HG03095 (cell line): ENCODE measurements around the gene CDCA7.
"Not testable (repeated sequence)": the region's sequence is repeated elsewhere in the genome, so short reads cannot be mapped to it uniquely, and the experiment has no call there.

ENCODE experiments used
- ATAC-seq: cut with Tn5 transposase; IDR thresholded peaks from one replicate; pipeline ENCODE4 v1.9.1; 2021; ENCODE audit warnings: moderate library complexity; ENCODE audit not compliant: unreplicated experiment

CDCA7 gene

DNA sequence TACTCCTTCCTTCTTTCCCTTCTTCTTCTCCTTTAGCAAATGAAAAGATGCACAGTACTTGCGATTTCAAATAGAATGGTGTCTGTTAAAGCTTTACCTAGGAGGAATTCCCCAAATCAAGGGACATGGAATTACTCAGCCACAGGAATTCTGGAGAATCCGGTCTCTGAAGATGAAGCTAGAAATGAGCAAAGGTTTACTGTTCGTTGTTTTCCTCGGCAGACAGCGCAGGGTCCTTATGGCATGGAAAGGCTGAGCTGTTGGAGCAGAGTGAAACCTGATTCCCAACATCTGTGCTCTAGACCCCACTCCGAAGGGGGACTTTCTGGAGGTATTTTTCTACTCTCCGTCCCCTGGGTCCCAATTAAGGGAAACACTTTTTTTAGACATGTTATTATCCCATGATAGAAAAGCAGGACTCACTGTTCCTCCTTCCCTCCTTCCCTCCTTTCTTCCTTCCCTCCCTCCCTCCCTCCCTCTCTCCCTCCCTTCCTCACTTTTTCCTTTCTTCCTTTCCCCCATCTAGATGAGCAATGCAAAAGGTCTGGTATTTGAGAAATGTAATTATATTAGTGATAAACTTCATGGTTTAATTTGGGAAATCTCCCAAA, 47.1 kb downstream of the CDCA7 start:
- ATAC-seq = no peak

DNA sequence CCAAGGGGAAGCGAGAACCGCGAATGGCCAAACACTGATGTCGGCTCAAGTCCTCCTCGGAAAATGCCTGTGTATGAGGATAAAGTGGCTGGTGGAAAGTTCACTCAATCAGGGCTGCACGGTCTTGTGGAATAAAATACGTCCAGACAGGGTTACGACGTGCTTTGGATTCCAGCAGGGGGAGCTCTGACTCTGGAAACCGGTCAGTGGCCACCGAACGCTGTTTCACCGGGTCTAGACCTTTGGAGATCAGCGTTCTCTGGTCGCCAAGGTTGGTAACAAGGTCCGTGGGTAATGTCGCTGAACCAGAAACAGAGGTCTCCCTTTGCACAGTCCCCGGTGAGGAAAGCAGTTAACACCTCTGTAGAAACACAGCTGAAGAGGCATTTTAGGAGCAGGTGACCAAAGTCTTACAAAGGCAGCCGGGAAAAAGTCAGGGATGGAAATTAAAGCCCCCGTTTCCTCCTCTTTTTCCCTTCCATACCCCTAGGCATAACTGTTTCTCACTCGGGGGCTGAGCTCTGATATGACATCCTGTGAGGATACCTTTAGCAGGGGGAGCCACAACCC, 47.8 kb downstream of the CDCA7 start:
- ATAC-seq = no peak

DNA sequence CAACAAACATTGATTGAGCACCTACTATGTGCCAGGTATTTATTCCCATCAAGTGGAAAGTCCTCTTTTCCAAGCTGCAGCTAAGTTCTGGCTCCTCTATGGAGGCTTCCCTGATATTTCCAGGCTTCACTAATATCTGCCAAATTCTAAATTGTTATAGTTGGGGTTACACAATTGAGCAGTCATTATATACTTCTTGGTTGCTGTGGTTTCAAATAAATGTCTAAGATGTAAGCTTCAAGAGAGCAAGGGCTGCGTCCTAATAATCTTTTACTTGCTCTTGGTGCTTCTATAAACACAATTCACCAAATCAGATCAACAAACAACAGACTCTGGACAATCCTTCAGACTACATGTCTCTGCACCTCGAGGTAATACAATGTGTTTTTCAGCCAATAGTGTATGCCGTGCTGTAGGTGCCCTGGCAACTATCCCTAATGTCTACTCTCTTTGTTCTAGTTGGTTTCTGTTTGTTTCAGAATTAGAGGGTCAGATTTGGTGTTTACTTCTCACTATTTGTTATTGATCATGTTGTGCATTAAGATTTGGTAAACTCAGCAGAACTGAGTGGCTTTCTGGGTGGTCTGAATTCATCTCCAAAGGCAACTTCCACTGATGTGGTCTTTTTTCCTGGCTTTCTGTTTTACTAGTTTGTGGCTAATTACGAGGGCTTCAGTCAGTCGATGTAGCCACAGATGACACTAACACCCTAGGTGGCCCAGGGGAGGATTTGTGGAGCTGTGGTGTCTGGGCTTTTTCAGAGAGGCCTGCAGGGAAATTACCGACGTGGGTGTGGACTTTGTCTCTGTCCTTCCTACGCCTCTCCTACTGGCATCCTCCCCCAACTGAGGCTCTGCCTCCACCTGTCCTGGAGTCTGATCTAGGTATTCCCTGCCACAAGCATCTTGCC, 50.4 kb downstream of the CDCA7 start:
- ATAC-seq = no peak

DNA sequence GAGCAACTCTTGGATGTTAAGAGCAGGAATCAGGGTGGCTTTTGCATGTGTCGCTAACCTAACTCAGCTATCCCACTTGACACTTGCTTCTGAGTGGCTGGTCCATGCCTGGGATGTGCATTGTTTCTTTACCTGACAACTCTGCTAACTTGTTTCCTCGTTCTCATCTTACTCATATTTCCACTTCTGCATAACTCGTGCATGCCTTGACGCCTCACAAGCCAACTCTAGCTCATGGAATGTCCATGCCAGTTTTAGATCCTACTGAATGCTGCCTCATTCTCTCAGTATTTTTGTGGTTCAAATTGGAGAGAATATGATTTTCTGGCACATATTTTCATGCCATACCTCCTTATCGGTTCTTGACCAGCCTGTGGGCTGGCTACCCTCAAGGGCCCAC, 52.5 kb downstream of the CDCA7 start:
- no peak for ATAC-seq

DNA sequence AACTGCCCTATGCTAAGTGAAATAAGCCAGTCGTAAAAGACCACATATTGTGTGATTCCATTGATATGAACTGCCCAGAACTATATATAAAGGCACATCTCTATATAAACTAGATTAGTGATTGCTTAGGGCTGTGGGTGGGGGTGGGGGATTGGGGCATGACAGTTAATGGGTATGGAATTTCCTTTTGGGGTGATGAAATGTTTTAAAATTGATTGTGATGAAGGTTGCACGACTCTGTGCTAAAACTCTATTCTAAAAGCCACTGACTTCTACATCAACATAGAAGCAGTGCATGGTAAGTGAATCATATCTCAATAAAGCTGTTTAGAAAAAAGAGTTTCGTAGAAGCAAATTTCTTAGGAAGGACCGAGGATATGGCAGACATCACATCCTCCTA, 53.0 kb downstream of the CDCA7 start:
- ATAC-seq = no peak

DNA sequence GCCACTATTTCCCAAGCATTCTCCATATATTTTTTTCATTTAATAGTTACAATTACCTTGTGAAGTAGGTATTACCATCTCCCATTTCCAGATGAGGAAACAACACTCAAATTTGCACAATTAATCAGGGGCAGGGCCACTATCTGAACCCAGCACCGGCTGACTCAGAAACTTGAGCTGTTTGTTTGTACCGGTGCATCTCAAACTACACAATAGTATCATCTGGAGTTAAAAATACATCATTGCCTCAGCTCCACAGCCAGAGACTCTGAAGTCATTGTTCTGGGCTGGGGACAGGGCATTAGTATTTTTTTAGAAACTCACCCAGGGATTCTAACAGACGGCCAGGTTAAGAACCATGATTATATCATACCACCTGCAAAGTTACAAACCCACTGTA, 55.9 kb downstream of the CDCA7 start:
- no peak for ATAC-seq

DNA sequence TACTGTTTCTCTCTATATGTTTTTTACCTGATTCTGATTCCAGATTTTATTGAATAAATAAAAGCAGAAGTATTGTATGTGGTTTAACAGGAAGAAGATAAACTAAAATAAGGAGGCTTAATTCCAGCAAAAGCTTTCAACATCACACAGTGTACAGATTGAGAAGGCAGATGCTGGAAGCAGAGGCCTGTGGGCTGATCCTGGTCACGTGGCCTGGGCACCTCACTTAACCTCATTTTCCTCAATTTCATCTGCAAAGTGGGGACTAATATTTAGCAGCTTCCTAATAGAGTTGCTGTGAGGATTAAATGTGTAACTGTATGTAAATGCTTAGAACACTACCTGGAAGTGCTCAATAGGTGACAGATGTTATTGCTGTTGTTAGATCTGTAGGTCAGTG, 58.0 kb downstream of the CDCA7 start:
- no peak for ATAC-seq

DNA sequence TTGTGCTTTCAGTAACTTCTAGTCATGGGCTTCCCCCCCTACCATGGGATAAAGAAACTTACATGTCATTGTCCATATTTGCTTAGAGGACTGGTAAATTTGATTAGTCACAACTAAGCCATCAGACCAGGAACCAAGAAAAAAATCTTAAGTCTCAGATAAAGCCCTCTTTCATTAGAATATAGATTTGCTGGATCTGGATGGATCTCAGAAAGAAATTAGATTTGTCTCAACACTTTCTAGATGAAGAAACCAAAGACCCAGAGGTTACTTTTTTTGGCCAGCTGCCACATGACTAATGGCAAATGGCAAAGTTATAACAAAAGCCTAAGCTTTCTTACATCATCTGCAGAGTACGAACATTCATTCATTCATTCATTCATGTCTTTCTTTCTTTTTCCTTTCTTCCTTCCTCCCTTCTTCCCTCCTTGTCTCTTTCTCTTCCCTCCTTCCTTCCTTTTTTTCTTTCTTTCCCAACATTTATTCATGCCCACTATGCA, 60.2 kb downstream of the CDCA7 start:
- no peak for ATAC-seq

DNA sequence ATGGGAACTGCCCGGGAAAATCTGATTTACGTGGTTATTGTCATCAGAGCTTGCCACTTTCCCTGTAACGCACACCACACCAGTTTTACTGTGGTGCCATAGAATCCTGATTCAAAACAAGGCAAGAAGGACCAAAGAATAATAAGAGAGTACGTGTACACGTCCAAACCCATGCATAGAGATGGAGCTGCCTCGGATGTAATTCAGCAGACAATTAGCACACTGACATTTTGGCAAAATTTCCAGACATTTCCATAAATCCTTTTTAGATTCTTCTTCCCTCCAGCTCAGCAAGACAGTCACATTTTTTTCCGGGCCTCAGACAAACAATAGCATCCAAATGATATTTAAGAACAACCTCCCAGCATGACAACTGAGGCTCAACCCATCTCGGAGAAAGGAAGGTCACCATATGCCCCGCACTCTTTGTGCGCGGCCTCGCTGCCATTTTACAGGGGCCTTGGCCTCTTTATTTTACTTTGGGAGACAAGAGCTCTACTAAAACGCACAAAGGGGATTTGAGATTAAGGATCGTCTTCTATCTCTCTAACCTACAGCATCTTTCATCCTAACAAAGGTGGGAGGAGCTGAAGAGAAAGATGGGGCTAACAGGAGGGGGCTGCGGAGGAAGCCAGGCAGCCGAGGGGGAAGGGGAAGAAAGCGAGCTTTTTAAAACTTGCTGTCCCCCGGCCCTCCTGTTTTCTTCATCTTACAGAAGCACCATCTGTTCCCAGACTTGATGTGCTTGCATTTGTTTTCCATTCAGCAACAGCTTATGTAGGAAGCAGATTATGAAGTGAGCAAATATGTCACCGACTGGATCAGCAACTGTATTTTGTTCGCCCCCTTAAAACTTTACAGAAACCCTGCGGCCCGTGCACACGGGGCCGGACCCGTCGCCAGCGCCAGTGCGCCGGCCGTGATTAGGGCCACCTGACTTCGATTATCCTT, 61.0 kb downstream of the CDCA7 start:
- no peak for ATAC-seq

DNA sequence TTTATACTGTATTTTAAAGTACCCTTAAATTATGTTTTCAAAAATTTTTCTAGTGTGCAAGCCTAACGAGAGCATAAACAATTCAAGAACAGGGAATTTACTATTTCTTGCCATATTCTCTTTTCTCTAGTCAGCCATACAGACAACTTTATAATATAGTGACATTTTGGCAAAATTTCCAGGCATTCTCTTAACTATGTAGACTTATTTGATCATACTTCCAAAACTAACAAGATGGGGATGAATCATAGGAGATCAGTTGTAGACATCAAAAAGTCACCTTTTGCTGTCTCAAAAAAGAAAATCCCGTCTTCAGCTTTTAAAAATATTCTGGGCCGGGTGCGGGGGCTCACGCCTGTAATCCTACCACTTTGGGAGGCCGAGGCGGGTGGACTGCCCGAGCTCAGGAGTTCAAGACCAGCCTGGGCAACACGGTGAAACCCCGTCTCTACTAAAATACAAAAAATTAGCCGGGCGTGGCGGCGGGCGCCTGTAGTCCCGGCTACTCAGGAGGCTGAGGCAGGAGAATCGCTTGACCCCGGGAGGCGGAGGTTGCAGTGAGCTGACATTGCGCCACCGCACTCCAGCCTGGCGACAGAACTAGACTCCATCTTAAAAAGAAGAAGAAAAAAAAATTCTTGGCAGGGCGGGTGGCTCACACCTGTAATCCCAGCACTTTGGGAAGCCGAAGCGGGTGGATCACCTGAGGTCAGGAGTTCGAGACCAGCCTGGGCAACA, 61.9 kb downstream of the CDCA7 start:
- not testable (repeated sequence) for ATAC-seq

DNA sequence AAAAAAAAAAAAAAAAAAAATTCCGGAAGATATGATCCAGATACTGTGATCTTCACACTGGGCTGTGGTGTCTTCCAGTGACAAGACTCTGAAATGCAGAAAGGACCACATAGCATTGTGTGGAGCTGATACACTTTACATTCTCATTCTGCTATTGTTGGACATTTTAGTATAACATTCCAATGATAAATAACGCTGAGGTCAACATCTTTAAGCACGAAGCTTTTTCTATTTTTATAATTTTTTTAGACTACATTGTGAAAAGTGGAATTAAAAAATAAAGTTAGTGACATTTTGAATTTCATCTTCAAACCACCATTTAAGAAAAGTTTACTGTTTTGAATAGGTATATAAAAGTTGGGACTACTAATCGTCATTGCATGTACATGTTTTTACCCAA, 62.7 kb downstream of the CDCA7 start:
- no peak for ATAC-seq

DNA sequence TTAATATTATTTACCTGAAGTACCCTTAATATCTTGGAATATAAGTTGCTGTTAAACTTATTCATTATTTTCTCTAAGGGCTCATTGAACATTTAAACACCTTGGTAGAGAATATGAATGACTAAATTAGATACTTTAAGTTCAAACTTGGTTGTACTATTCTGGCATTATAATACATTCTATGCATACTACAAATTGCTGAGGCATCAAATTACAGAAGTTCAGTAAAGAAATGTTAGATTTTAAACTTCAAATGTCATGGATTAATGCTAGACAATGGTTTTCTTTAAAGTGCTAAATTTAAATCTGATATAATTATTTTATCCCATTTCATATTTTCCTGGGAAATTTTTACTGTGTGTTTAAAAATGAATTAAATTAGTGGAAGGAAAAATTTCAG, 63.1 kb downstream of the CDCA7 start:
- ATAC-seq = no peak
